GM23248 (cell line): Measurements from ENCODE around the gene ATP5IF1. TPM values are rescaled to one million over a fixed set of nuclear protein-coding genes. Genes with fewer than 3 reads are reported as not detected.

Experiments used
- DNase-seq: peaks from one replicate; pipeline ENCODE4 v3.0.0-alpha.2; 2015
- H2AFZ ChIP-seq: fragments of 200-600 bp; sonication (generic); 2 replicates; pipeline ENCODE4 v1.6.1; 2016; ENCODE audit warnings: antibody characterized with exemption
- H3F3A ChIP-seq: fragments of 200-600 bp; sonication (generic); 2 replicates; pipeline ENCODE4 v1.6.1; 2016; ENCODE audit warnings: mild to moderate bottlenecking, antibody characterized with exemption, mixed run types; ENCODE audit not compliant: insufficient read depth
- H3K27ac ChIP-seq: fragments of 200-600 bp; sonication (generic); 2 replicates; pipeline ENCODE4 v1.5.1; 2016; ENCODE audit warnings: mild to moderate bottlenecking
- H3K27me3 ChIP-seq: fragments of 200-600 bp; sonication (generic); replicated peaks from 2 replicates; pipeline ENCODE4 v1.6.1; 2016; ENCODE audit warnings: mild to moderate bottlenecking; ENCODE audit not compliant: insufficient read depth
- H3K36me3 ChIP-seq: fragments of 200-600 bp; sonication (generic); 2 replicates; pipeline ENCODE4 v1.6.1; 2016; ENCODE audit warnings: low read depth, mild to moderate bottlenecking
- H3K4me1 ChIP-seq: fragments of 200-600 bp; sonication (generic); 2 replicates; pipeline ENCODE4 v1.6.1; 2016; ENCODE audit warnings: mild to moderate bottlenecking; ENCODE audit not compliant: insufficient read depth
- H3K4me2 ChIP-seq: fragments of 200-600 bp; sonication (generic); one replicate; pipeline ENCODE4 v1.6.1; 2016; ENCODE audit warnings: mild to moderate bottlenecking; ENCODE audit not compliant: unreplicated experiment
- H3K4me3 ChIP-seq: fragments of 200-600 bp; sonication (generic); 2 replicates; pipeline ENCODE4 v1.5.1; 2016; ENCODE audit warnings: mild to moderate bottlenecking
- H3K79me2 ChIP-seq: fragments of 200-600 bp; sonication (generic); 2 replicates; pipeline ENCODE4 v1.6.1; 2016; ENCODE audit warnings: mild to moderate bottlenecking; ENCODE audit not compliant: insufficient read depth
- H3K9ac ChIP-seq: fragments of 200-600 bp; sonication (generic); 2 replicates; pipeline ENCODE4 v1.6.1; 2016; ENCODE audit warnings: mild to moderate bottlenecking
- H3K9me2 ChIP-seq: fragments of 200-600 bp; sonication (generic); 2 replicates; pipeline ENCODE4 v1.6.1; 2016; ENCODE audit warnings: mixed run types, mild to moderate bottlenecking, moderate library complexity; ENCODE audit not compliant: insufficient read depth
- H3K9me3 ChIP-seq: fragments of 200-600 bp; sonication (generic); one replicate; pipeline ENCODE4 v1.6.1; 2017; ENCODE audit warnings: low read depth
- H4K20me1 ChIP-seq: fragments of 200-600 bp; sonication (generic); 2 replicates; pipeline ENCODE4 v1.6.0; 2016; ENCODE audit not compliant: insufficient read depth
- EZH2 ChIP-seq: fragments of 200-600 bp; sonication (generic); IDR thresholded peaks from 2 replicates; pipeline ENCODE4 v1.6.1; 2018; ENCODE audit warnings: antibody characterized with exemption, mild to moderate bottlenecking; ENCODE audit not compliant: insufficient read depth, poor library complexity, severe bottlenecking
- EZH2phosphoT487 ChIP-seq: fragments of 200-600 bp; sonication (generic); IDR thresholded peaks from 2 replicates; pipeline ENCODE4 v1.6.1; 2018; ENCODE audit warnings: antibody characterized with exemption, moderate library complexity, mild to moderate bottlenecking, low read depth; ENCODE audit not compliant: insufficient read depth
- WGBS, 2 experiments: methylation state at CpG; one replicate each; pipeline ENCODE4 v1.1.6; 2015 to 2017; ENCODE audit warnings: low lambda C conversion rate in 2 of 2, low coverage in 1 of 2; ENCODE audit errors: missing lambda C conversion rate in 2 of 2; 5-methylcytosine and 5-hydroxymethylcytosine counted together
- in situ Hi-C: fragments of 300-500 bp; cut with MboI; formaldehyde crosslinking; loops from 2 replicates; pipeline ENCODE4 v1.15.0; 2020
- polyA plus RNA-seq: library from polyadenylated mRNA; unstranded; fragments of >200 nt; fragmentation: Nextera tagmentation; extraction: Ambion mirVana; gene quantifications from 2 replicates; pipeline ENCODE4 v1.2.1, GENCODE V29; 2016
- total RNA-seq: library from RNA; depleted of rRNA; stranded (reverse); fragments of >200 nt; shearing (Covaris generic); gene quantifications from 2 replicates; pipeline ENCODE4 v1.2.3, GENCODE V29; 2014

Gene ATP5IF1
- total and polyA plus RNA-seq, 2 experiments from 2014 or later, result 98.1 to 418 TPM

DNA sequence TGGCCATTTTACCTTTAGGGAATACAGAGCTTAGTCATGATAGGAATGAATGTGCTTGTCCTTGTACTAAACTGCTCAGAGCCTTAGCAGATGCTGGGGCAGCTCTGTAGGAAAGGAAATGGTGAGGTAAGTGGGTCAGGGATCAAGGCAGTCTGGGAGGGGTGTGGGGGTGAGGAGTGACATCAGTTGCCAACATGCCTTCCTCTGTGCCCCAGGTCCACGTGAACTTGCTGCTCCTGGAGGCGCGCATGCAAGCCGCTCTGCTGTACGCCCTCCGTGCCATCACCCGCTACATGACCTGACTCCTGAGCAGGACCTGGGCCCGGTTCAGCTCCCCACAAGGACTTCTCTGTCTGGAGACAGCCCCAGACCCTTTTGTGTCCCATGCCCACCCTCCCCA, 44.6 kb downstream of the ATP5IF1 start:
- no peak overlapping the region for H3K4me3 ChIP-seq
- peaks cover 5% of the 10 kb centered on the region; the same call in 1 of the 2 replicates for H4K20me1 ChIP-seq
- peaks cover 82% of the 10 kb centered on the region for H3K36me3 ChIP-seq
- H3K79me2 ChIP-seq, result peaks cover 57% of the 10 kb centered on the region
- peaks cover 71% of the 10 kb centered on the region for H3F3A ChIP-seq
- H3K9me2 ChIP-seq, result no peaks in the 10 kb centered on the region
- WGBS, 2 experiments, result 97 to 99% methylated on average over 8 of the region's 8 CpGs
- in situ Hi-C loops, result no loop called here
- H2AFZ ChIP-seq, result no peak overlapping the region
- H3K4me2 ChIP-seq, result no peak overlapping the region
- H3K27me3 ChIP-seq, result no peaks in the 10 kb centered on the region
- no peaks in the 10 kb centered on the region for H3K9me3 ChIP-seq
- TF ChIP-seq EZH2phosphoT487, result no peak
- TF ChIP-seq EZH2, result no peak
- no peak overlapping the region for H3K27ac ChIP-seq
- no peak for DNase-seq
- no peak overlapping the region for H3K9ac ChIP-seq
- H3K4me1 ChIP-seq, result no peaks in the 10 kb centered on the region

DNA sequence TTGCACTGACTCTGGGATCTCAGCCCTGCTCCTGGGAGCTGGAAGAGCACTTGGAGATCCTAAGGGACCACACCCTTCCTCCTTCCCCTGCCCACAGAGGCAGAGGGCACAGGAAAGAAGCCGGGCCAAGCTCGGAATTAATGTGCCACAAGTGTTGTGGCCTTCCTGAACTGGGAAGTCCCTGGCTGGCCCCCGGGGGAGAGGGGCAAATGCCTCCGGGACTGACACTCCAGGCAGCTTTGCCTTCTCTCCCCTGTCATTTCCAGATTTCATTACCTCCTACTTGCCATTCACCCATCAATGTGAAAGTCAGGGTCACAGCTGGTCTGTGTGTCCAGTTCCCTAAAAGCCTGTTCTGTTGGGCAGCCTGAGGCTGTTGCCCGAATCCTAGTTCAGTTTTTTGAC, 45.1 kb downstream of the ATP5IF1 start:
- Histone ChIP-seq H3K27me3 (no peaks in the 10 kb centered on the region), H3K4me1 (no peaks in the 10 kb centered on the region), H3K4me2 (no peak overlapping the region), H3F3A (peaks cover 76% of the 10 kb centered on the region), H4K20me1 (peaks cover 5% of the 10 kb centered on the region; the same call in 1 of the 2 replicates), H3K9me2 (no peaks in the 10 kb centered on the region), H3K27ac (no peak overlapping the region), H2AFZ (no peak overlapping the region), H3K4me3 (no peak overlapping the region), H3K36me3 (peaks cover 79% of the 10 kb centered on the region), H3K9me3 (no peaks in the 10 kb centered on the region), H3K79me2 (peaks cover 52% of the 10 kb centered on the region), H3K9ac (no peak overlapping the region)
- WGBS, 2 experiments, result 64 to 73% methylated on average over 5 of the region's 5 CpGs
- no peak for TF ChIP-seq EZH2
- TF ChIP-seq EZH2phosphoT487, result no peak
- in situ Hi-C loops, result no loop called here
- DNase-seq, result no peak

DNA sequence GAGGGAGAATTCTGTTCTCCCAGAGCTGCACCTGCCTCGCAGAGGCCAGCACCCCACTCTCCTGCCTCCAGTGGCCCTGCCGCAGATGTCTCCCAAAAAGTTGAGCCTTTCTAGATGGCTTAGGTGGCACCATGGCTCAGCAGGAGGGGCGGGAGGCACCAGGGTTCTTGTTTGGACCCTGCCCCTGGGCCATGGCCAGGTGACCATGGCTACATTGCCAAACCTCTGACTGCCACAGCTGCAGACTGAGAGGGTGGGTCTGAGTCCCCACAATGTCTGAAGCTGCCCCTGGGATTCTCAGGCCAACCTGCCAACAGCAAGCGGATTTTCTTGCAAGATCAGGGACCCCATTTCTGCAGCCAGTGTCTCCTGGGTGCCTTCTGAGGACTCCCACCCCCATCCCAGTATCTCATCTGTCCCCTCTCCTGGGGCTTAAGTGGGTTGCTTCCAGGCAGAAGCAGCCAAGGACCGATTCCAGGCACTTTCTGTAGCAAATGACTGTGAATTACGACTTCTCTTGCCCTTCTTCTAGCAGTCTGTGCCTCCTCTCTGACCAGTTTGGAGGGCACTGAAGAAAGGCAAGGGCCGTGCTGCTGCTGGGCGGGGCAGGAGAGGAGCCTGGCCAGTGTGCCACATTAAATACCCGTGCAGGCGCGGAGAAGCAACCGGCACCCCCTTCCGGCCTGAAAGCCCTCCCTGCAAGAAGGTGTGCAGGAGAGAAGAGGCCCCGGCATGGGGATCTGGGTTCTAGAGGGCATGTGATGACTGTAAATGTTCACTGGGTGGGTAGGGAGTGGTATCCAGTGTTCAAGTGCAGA, 45.9 kb downstream of the ATP5IF1 start:
- Histone ChIP-seq H3K79me2 (peaks cover 48% of the 10 kb centered on the region), H3K36me3 (peaks cover 75% of the 10 kb centered on the region), H3K27me3 (no peaks in the 10 kb centered on the region), H2AFZ (no peak overlapping the region), H3F3A (peaks cover 82% of the 10 kb centered on the region), H3K4me3 (no peak overlapping the region), H3K9me3 (no peaks in the 10 kb centered on the region), H3K9me2 (no peaks in the 10 kb centered on the region), H3K9ac (no peak overlapping the region), H4K20me1 (peaks cover 5% of the 10 kb centered on the region; the same call in 1 of the 2 replicates), H3K4me1 (no peaks in the 10 kb centered on the region), H3K27ac (no peak overlapping the region), H3K4me2 (no peak overlapping the region)
- TF ChIP-seq EZH2phosphoT487, result no peak
- TF ChIP-seq EZH2, result no peak
- WGBS, 2 experiments, result 80% methylated on average over 14 of the region's 14 CpGs
- in situ Hi-C loops, result no loop called here
- DNase-seq, result no peak

DNA sequence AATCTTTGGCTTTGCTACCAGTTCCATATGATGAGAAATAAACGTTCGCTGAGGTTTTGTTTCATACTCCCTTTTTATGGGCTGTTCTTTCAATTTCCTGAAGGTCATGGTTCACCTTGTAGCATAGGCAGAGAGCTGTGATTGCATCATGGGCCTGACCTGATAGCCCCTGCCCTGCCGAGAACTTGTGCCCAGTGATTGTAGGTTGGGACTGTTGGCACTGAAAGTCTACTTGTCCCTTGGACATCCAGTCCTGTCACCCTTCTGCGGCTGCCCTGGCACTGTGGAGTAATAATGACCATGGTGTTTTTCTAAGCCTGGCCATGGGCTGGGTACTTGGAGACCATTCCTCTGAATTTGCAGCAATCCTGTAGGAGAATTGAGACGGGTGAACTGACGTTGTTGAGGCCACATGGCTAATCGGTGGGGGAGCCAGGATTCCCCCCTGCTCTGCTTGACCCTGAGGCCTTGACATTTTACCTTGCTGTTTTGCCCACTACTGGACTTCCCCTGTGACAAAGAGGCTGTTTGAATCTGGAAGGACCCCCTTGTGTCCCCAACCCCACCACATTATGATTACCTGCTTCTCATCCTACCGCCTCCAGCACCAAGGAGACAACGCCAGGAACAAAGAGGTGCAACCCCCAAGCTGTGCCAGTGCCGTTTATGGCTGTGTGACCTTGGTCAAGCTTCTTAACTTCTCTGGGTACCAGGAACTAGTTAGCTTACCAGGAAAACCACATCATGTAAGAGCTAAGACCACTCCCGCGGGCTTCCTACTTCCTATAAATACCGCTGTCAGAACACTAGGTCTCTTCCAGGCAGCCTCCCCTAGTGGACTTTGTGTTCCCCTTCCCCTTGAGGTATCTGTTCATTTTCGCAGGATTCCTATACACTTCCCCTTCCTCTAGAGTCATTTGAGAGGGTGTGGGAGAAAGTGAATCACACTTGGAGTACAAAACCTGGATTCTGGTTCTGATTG, 46.8 kb downstream of the ATP5IF1 start:
- Histone ChIP-seq H3K36me3 (peaks cover 66% of the 10 kb centered on the region), H3F3A (peaks cover 85% of the 10 kb centered on the region), H3K9me2 (no peaks in the 10 kb centered on the region), H3K4me3 (no peak overlapping the region), H3K9me3 (no peaks in the 10 kb centered on the region), H3K27me3 (no peaks in the 10 kb centered on the region), H3K4me1 (no peaks in the 10 kb centered on the region), H2AFZ (no peak overlapping the region), H4K20me1 (peaks cover 4% of the 10 kb centered on the region; the same call in 1 of the 2 replicates), H3K9ac (no peak overlapping the region), H3K4me2 (no peak overlapping the region), H3K79me2 (peaks cover 39% of the 10 kb centered on the region), H3K27ac (no peak overlapping the region)
- no peak for DNase-seq
- in situ Hi-C loops, result no loop called here
- TF ChIP-seq EZH2 (no peak), EZH2phosphoT487 (no peak)
- 89 to 91% methylated on average over 14 of the region's 14 CpGs for WGBS, 2 experiments
